ENCODE data around the gene SLC25A22.

GRCh38 chr11:827897-828192 lies 29.8 kb upstream of the SLC25A22 start, which contains the start of gene CRACR2B:
- TF ChIP-seq CTCF (conservative IDR thresholded peaks at IDR 0.05; ENCODE audit: low read depth, low read length) (no peak), EZH2 (IDR thresholded peaks at IDR 0.05; ENCODE audit: borderline replicate concordance, low read depth, low read length, poor library complexity, severe bottlenecking) (no peak)

Data from A673 (cell line).